Colonic mucosa (tissue), 4 donors: ENCODE measurements around the gene FAM50A. TPM values are rescaled to one million over a fixed set of nuclear protein-coding genes. Genes with fewer than 3 reads are reported as not detected.
A peak's percentile ranks its signal among the peaks of the same experiment; 100 is the strongest.

Experiments used
- DNase-seq: peaks from one replicate; pipeline ENCODE4 v3.0.0-alpha.2; 2020
- H3K27ac ChIP-seq: fragments of 200-600 bp; one replicate; pipeline ENCODE4 v1.8.0; 2021
- H3K27me3 ChIP-seq: fragments of 200-600 bp; one replicate; pipeline ENCODE4 v1.8.0; 2021
- H3K36me3 ChIP-seq: fragments of 200-600 bp; one replicate; pipeline ENCODE4 v1.8.0; 2021
- H3K4me1 ChIP-seq: fragments of 200-600 bp; one replicate; pipeline ENCODE4 v1.8.0; 2021; ENCODE audit warnings: mild to moderate bottlenecking
- H3K4me3 ChIP-seq: fragments of 200-600 bp; one replicate; pipeline ENCODE4 v1.8.0; 2021
- H3K9ac ChIP-seq, 2 donors: one replicate each; pipeline ENCODE4 v1.7.0; 2013; ENCODE audit warnings: control low read depth in 2 of 2, low read depth in 2 of 2, low read length in 2 of 2
- H3K9me3 ChIP-seq: fragments of 200-600 bp; one replicate; pipeline ENCODE4 v1.8.0; 2021
- CTCF ChIP-seq: fragments of 200-600 bp; IDR thresholded peaks from one replicate; pipeline ENCODE4 v1.8.0; 2022; ENCODE audit warnings: antibody characterized with exemption, mild to moderate bottlenecking
- intact Hi-C: fragments of 100-400 bp; cut with DNase I; formaldehyde crosslinking; loops from one replicate; pipeline ENCODE4 v1.14.1; 2022
- total RNA-seq, 2 donors: library from RNA; stranded (reverse); fragmentation: NEBNext Ultra II Directional in 1 of 2; extraction: Animal tissue kit (Norgen Biotek cat#: 25700) in 1 of 2; gene quantifications; one replicate each; pipeline ENCODE4 v1.2.1, GENCODE V29; 2021
- donor health status: healthy.
- donor health status: DM: no; HTN: no; CAD: no.
- donor health status: DM: no; HTN: no; CAD: no.

The FAM50A gene
- total RNA-seq, 2 donors from 2014 or later: 41.9 to 60.1 TPM

GRCh38 chrX:154437971-154438893 lies 5.7 kb upstream of the FAM50A start:
- TF ChIP-seq CTCF: no peak
- Histone ChIP-seq H3K27ac (no peak overlapping the region), H3K9ac (peak overlapping the region in 1 of 2 donors; percentile 63), H3K4me1 (no peaks in the 10 kb centered on the region), H3K36me3 (no peaks in the 10 kb centered on the region), H3K27me3 (no peaks in the 10 kb centered on the region), H3K4me3 (peak overlapping the region; percentile 67), H3K9me3 (no peaks in the 10 kb centered on the region)
- DNase-seq: no peak
- intact Hi-C loops: no loop called here

- H3K4me1 ChIP-seq: no peaks in the 10 kb centered on the region
- no peak for TF ChIP-seq CTCF
- H3K9me3 ChIP-seq: no peaks in the 10 kb centered on the region
- intact Hi-C loops: no loop called here
- no peak for DNase-seq
- H3K9ac ChIP-seq: no peak overlapping the region
- no peaks in the 10 kb centered on the region for H3K36me3 ChIP-seq
- no peak overlapping the region for H3K4me3 ChIP-seq
- no peak overlapping the region for H3K27ac ChIP-seq
- H3K27me3 ChIP-seq: no peaks in the 10 kb centered on the region
These were observed 4.1 kb upstream of the FAM50A start for GRCh38 chrX:154439841-154440240.

GRCh38 chrX:154440623-154441357 lies 3.2 kb upstream of the FAM50A start:
- H3K9ac ChIP-seq: no peak overlapping the region
- no peaks in the 10 kb centered on the region for H3K9me3 ChIP-seq
- no peaks in the 10 kb centered on the region for H3K27me3 ChIP-seq
- DNase-seq: no peak
- H3K4me1 ChIP-seq: no peaks in the 10 kb centered on the region
- no peak overlapping the region for H3K4me3 ChIP-seq
- no peak for TF ChIP-seq CTCF
- H3K36me3 ChIP-seq: no peaks in the 10 kb centered on the region
- H3K27ac ChIP-seq: no peak overlapping the region
- intact Hi-C loops: no loop called here

GRCh38 chrX:154441564-154441963 lies 2.4 kb upstream of the FAM50A start:
- no peak for DNase-seq

More at GRCh38 chrX:154441564-154441963, 2.4 kb upstream of the FAM50A start:
- no peak overlapping the region for H3K4me3 ChIP-seq
- H3K9me3 ChIP-seq: no peaks in the 10 kb centered on the region
- no peaks in the 10 kb centered on the region for H3K27me3 ChIP-seq
- intact Hi-C loops: no loop called here
- no peak overlapping the region for H3K9ac ChIP-seq
- no peak overlapping the region for H3K27ac ChIP-seq
- TF ChIP-seq CTCF: no peak
- no peaks in the 10 kb centered on the region for H3K4me1 ChIP-seq
- no peaks in the 10 kb centered on the region for H3K36me3 ChIP-seq
